Measurements from ENCODE around the gene OSM. TPM values are rescaled to one million over a fixed set of nuclear protein-coding genes. Genes with fewer than 3 reads are reported as not detected.

OSM gene
- total RNA-seq, 1 experiment from 2014 or later: not detected

DNA sequence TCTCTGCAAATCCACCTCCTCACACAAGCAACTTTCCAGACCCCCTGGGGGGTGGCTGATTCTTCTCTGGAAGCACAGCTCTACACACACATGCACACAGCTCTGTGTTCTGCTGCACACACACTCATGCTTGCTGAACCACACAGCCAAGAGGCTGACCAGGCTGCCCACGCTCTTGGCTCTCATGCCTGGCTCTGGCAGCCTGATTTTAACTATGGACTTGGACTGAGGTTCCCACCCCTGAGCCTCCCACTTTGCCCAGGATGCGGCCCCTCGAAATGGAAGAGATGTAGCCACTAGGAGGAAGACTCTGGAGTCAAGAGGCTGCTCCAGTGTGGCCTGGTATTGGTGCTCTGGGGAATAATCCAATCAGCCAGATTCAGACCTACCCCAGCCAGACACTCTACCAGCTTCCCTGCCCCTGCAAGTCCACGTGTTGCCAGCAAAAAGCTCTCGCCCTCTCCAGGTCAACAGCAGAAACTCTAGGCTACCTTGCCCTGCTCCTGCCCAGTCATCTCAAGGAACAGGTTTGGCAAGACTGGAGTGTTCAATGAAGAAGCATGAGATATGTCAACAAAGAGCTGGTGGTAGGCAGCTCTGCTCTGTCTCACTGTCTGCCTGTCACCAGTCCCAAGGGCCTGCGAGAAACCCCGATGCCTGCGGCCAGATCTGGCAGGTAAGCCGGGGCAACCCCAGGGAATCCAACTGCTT is 31.5 kb upstream of the OSM start:
- DNase-seq (ENCODE audit: low read depth): no peak

DNA sequence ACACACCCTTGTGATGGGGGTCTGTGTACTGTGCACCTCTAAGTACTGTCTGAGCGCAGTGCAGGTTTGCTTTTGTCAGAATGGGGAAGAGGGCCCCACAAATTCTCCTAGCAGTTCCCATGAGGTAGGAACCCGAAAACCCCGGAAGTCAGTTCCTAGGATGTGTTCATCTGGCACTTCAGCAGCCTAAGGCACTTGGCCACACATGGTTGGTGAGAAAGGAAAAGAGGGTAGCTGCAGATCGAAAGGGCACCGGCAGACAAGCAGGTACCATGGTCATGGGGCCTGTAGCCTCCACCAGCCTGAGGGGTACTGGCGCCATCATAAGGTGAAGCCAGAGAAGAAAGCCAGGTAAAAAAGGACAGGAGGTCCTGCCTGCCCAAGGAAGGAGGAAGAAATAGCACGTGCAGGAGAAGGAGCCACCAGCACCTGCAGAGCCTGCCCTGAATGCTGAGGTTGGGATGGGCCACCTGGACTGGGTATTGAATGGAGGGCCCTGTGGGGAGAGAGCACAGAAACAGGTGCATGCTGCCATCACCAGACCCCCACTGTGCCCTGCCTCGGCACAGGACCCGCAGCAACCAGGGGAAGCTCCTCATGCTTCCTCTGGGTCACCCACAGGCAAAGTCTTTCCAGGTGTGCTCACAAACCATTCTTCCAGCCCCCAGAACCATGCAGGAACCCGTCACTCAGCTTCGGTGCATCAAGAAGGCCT is 30.8 kb upstream of the OSM start:
- DNase-seq (ENCODE audit: low read depth): no peak

DNA sequence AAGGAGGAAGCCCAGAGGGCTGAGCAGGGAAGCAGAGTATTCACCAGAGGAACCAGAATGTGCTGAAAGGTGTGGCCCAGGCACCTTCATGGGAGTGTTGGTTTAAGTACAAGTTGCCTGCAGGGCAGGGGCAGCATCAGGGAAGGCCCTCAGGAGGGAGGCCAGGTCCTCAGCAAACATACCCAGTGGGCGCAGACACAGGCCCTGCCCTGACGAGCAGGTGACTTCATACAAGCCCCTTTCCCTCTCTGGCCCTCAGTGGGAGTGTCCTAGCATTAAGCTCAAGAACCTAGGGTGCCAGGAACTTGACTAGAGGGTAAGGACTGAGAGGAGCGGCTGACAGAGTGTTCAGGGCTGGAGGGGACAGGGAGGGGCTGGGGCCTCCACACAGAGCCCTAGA is 30.2 kb upstream of the OSM start:
- DNase-seq (ENCODE audit: low read depth): no peak

DNA sequence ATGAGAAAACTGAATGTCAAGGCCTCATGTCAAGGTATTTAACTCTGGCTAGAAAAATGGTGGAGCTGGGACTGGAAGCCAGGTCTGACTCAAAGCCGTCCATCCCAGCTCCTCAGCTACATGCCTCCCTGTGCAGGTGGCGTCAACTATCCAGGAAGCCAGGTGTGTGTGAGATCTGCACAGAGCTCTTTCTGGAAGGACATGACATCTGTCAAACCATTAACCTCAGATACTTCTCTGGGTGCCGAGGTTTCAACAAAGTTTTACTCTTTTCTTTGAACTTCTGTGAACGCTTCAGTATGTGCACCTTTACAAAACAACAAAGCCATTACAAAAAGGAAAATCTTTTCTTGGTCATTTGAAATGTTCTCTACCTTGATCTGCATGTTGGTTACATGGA is 29.7 kb upstream of the OSM start:
- no peak for DNase-seq (ENCODE audit: low read depth)

DNA sequence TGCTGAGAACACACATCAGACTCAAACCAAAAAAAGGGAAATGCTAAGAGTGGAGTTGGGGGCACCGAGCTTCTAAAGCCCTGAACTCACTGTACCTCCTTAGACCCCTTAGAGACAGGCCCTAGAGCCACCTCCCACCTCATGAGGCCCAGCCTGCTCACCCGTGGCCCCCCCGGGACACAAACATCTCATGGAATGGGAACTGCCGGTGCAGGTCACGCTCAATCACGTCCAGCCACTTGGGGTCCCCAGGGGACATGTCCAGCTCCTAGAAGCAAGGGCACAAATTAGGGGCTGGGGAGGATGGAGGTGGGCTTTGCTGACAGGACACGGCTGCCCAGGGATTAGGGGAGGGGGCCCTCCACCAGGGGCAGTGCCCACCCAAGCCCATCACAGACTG is 28.9 kb upstream of the OSM start:
- DNase-seq (ENCODE audit: low read depth): no peak

DNA sequence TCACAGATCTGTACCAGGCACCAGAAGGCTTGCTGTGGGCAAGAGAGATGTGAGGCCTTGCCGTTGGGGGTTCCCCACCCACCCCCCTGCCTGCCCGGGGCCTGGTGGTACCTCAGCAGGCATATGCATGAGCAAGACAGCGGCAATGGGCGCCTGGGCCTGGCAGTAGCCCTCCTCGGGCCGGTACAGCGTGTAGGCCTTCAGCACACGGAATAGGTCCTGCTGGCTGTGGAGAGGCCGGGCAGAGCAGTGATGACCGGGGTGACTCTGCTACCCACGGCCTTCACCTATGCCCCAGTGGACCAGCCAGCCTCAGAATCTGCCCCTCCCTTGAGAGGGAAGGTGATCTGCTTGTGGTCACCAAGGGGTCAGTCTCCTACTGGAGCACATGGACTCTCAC is 28.2 kb upstream of the OSM start:
- DNase-seq (ENCODE audit: low read depth): no peak

DNA sequence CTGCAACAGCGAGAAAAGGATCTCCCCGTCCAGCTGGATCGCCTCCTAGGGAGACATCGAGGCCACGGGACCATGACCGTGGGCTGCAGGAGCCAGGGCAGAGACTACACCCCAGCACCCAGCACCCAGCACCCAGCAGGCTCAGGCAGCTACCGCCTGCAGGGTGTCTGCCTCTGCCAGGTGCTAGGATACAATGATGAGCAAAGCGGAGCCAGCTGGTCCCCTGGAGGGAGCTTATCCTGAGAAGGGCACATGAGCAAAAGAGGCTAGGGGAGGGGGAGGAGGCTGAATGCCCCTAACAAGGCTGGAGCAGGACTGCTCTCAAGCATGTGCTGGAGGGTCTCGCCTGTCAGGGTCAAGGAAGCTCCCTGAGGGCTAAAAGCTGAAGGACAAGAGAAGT is 27.4 kb upstream of the OSM start:
- DNase-seq (ENCODE audit: low read depth): no peak

DNA sequence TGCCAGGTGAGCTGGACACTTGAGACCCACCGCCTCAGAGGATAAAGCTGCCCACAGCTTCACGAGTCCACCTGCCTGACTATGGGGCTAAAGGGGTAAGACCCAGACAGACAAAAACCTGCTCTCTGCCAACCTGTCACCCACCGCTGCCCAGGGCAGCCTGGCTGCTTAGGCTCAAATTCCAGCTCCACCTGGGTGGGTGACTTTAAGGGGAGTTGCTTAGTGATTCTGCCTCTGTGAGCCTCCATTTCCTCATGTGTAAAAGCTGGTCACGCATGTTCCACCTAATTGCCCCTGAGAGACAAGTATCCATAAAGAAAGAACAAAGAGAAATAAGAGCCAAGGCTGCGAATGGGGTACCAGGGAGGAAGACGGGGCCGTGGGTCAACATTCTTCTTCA is 26.4 kb upstream of the OSM start:
- DNase-seq (ENCODE audit: low read depth): no peak

DNA sequence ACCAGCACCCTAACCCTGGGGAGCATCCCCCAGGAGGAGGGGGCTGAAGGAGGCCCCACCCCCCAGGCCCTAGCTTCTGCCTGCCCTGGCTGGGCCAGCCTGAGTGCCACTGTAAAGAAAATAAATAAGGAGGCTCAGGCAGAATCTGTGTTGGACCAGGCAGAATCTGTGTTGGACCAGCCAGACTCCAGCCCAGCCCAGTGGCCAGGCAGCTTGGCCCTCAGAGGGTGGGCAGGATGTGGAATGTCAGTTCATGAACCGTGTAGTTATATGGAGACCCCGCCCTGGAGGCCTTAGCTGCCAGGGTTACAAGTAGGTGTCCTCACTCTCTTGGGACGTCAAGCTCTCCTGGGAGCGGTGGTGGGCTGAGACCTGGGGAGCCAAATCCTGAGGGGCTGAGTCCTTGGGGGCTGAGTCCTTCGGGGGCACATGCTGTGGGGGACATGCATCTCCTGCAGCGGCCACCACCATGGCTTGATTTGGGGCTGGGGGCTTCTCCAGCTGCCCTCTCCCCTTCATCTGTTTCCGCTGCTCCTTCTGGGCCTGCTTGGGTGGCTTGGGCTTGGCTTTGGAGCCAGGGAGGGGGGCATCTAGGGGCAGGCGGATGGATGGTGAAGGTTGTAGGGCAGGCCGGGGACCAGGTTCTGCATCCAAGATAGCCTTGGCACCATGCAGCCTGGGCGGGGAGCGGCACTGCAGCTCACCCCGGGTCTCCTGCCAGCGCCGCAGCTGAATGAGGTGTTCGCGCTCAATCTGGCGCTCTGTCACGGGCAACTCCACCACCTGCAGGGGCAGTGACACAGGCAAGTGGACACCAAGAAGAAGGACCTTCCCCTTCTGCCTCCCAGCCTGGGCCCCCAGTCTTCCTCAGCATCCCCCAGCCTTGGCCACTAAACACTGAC is 25.7 kb upstream of the OSM start:
- no peak for DNase-seq (ENCODE audit: low read depth)

DNA sequence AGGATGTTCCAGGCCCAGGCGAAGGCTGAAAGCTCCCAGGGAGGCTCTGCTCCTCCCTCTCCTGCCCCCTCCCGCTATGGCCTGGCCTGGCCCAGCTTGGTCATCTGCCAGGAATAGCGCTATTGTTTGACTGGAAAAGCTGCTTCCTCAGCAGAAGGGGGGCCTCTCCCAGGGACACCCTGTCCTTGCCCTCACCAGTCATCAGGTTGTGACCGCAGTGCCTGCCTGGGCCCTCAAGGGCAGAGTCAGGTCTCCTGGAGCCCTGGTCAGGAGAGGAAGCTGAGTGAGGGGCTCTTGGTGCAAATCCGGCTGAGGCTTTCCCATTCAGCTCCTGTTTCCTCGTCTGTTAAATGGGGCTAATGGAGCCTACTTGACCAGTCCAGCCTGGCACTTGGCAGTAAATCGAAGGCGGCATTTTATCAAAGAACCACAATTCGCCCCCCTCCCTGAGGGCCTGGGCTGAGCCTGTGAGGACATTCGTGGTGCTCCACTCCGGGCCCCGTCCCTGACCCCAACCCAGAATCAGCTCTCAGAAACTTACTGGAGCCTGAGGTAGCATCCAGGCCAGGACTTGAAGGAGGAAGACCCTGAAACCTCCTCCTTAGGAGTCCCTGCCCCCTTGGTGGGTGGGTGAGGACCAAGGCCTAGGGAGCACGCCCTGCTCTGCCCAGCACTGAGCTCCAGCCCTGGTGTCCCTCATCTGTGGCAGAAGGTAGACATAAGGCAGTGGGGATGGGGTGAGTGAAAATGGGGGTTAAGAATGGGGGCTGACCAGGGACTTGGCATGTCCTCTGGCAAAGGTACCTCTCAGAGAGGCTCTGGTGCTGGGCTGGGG is 24.6 kb upstream of the OSM start:
- DNase-seq (ENCODE audit: low read depth): peak; percentile 66

DNA sequence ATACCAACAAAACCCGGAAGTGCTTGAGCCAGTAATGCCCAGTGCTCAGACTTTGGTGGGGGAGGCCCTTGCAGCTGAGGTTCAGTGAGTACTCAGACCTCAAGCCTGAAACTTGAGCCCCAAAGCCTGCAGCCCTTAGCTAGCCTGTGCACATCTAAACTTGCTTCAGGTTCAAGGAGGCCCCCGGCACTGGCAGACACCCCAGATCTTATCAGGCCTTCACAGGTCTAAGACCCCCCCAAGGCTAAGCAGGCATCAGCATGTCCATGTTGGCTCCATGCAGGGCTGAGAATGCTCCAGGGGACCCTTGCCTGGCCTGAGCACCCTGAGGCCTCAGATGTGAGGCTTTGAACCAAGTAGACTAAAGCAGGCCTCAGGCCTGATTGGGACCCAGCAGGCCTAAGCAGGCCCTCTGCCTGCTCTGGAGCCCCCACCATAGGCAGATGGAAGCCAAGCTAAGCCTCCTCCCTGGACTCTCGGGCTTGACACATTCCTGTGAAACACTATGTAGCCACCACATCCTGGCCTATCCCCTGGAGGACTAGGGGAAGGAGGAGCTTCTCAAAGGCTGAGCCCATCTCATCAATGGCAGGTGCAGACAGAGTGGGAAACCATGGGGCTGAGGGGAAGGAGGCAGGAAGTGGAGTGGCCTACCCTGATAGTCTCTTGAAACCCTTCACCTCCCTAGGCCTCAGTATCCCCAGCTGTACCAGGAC is 23.8 kb upstream of the OSM start:
- peak; percentile 75 for DNase-seq (ENCODE audit: low read depth)

DNA sequence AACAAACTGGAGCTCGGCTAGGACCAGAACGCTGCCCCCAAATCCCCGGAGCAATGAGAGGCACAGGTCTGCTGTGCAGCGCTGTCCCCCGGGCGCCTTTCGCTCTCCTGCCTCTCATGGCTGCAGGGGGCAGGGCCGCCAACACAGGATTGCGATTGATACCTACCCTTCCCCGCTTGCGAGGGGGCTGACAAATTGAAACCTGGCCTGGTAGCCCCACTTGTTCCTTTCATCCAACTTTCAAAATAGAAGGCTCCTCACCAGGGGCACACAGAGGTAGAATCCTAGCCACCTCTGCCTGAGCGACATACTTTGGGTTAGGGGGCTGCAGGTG is 23.3 kb upstream of the OSM start:
- no peak for DNase-seq (ENCODE audit: low read depth)

DNA sequence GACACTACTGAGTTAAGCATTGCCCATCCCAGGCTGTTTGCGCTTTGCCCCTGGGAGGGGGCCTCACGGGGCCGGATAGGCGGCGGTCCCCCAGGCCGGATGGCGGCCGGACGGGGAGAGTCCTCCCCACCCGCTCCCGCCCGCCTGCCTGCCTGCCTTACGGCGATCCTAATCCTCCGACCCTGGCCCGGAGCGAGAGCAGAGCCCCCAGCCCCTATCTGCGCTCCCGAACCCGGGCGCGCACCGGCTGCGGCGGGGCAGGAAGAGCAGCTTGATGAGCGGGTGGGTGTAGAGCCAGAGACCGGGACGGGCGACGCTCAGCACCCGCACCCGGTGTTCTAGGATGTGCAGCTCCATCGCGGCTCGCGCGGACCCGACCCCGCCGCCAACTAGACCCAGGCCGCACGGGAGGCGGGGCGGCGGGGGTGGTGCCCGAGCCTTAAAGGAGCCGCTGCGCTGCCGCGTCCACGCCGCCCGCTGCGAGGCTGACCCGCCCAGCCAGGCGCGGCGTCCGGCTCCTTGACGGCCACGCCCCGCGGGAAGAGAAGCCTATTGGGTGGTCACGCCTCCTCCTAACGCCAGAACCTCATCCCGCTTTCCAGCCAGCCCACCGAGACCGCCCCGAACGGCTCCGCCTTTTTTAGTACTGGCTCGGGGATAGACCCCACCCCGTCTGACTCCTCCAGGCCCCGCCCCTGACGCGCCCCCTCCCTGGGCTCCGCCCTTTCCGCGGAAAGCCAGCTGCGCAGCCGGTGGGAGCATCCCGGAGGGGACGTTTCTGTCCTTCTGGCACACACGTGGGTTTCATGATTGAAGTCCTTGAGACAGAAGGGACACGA is 22.7 kb upstream of the OSM start, which contains the start of gene CASTOR1:
Gene CASTOR1 (minus strand): TSS at position 365 of the 839 bp plus-strand sequence. CDS start 8 bp downstream, at position 357.
- DNase-seq (ENCODE audit: low read depth): peak; percentile 97

DNA sequence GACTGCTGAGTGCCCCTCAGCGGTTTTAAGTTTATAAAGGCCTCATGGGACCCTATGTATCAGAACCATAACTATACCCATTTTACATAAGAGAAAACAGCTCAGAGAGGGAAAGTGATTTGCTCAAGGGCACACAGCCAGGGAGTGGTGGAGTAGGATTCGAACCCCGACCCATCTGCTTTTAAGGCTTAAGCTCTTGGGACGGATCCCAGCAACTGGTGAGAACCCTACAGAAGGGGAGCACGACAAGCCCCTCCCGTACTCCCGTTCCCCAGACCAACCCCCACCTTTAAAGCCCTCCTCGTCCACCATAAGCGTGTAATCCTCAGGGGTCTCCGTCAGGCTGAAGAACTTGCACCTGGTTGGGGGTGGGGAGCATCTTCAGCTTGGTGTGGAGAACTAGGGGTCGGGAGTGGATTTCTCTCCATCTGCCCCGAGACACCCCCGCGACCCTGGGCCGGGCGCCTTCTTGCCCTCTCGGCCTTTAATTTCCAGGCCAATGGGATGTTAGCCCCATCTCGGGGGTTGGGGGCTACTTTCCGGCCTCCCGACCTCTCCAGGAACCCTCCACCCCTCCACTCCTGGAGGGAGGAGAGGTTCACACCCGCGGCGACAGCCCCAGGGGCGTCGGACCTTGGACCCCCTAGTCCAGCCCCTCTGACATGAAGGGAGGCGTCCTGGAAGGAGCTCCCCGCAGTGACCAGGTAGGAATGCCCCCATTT is 21.9 kb upstream of the OSM start:
- no peak for DNase-seq (ENCODE audit: low read depth)

DNA sequence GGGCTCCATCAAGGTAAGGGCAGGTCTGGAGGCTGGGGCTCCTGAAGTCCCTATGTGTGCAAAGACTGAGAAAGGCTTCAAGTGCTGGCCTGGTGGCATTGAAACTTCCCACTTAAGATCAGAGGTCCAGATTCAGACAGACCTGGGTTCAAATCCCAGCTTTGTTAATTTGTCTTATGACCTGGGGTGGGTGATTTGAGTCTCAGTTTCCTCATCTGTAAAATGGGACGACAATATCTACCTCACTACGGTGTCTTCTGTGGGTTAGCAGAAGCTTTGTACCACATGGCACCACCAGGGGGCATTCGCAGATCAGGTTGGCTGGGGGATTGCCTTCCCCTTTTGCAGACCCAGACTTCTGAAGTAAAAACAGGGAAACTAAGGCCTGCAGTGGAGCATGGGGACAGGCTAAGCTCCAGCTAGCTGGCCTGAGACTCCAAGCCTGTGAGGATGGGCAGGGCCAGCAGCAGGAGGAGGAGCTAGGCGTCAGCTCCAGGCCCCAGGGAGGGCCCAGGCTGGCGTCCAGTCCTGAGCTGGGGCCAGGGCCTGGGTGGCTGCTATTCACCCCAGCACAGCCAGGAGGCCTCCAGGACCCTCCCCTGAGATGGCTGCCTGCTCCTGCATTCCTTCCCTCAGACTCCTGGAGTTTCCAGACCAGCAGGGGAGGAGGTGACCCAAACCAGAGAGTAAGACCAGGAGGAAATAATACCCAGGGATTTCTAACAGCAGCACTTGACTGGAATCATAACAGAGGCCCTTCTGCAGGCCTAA is 21.2 kb upstream of the OSM start:
- peak; percentile 90 for DNase-seq (ENCODE audit: low read depth)

DNA sequence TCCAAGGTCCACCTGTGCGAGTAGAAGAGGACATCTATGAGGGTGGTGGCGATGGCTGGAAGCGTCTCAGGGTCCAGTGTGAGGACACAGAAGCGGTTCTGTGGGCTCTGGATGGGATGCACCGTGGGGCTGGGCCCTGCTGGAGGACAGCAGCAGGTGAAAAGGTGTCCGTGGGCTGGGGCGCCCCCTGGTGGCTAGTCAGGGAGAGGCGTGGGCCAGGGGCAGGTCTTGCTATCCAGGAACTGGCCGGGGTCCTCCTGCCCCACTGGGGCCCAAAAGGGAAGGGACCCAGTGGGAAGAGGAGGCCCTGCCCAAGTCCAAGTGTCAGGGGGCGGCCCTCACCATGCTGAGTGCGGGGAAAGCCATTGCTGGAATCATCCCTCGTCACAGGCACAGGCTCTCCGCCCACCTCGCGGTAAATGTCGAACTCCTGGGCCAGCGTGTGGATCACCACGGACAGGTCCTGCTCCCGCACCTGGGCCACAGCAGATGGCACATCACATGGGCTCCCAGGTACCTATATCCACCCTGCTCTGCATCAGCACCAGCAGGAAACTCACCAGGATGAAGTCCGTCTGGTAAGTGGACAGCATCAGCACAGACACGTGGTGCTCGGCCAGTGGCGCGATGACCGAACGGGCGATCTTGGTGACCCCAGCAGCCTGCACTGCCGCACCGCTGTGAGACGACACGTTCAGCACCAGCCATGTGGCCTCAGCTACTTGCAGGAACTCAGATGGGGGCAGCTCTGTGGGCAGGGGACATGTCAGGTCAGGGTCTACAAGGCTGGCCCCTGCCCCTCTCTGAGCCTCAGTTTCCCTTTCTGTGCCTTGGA is 20.4 kb upstream of the OSM start:
- DNase-seq (ENCODE audit: low read depth): peak; percentile 48

DNA sequence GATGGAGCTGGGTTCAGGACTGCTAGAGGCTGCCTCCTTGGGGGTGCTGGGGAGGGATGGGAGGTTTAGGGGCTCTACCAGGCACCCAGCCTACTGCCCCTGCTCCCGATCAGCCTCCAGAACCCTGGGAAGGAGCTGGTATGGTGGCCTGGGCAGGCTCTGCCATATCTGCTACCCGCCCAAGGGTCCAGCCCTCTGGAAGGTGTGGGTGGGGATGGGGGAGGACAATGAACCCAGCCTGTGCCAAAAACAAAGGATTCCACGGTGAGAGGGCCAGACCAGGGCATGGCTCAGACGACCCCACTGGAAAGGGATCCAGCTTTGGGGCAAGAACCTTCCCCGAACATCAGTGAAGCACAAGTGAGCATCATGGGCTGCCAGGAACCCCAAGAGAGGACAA is 19.7 kb upstream of the OSM start:
- no peak for DNase-seq (ENCODE audit: low read depth)

DNA sequence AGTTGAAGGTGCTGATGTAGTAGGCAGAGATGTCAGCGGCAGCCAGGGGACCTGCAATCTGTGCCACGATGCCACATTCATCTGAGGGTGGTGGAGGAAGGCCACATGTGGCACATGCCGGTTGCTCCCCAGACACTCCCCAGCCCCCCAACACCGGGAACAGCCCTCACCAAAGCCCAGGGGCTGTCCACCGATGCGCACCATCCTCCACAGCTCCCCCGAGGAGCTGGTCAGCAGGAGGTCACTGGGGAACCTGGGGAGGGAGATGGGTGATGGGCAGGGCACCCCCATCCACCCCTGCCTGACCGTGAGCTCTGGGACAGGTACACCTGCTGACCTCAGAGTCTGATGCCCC is 19.2 kb upstream of the OSM start:
- DNase-seq (ENCODE audit: low read depth): no peak
